PC-3 (cell line): ENCODE measurements around the gene C1QTNF5. TPM values are rescaled to one million over a fixed set of nuclear protein-coding genes. Genes with fewer than 3 reads are reported as not detected.

Experiments
- ATAC-seq: fragments of 200-7000 bp; cut with Tn5 transposase; 2 replicates; pipeline ENCODE4 v1.9.1; 2020; ENCODE audit warnings: mild to moderate bottlenecking, moderate library complexity
- BruUV-seq: library from RNA; stranded (reverse); fragments of 400-500 nt; replicated peaks from 2 replicates; lab custom pipeline; 2021; lab: Mats Ljungman, UMichigan
- CTCF ChIA-PET: fragments of 300-600 bp; sonication (Branson Sonifier 250); formaldehyde crosslinking; loops from one replicate; lab custom pipeline; 2022; ENCODE audit warnings: antibody characterized with exemption; lab: Charles Lee
- POLR2A ChIA-PET: fragments of 300-600 bp; sonication (Branson Sonifier 250); formaldehyde crosslinking; loops from one replicate; lab custom pipeline; 2022; ENCODE audit warnings: antibody characterized with exemption; ENCODE audit not compliant: unreplicated experiment; lab: Charles Lee
- DNase-seq: peaks from one replicate; pipeline ENCODE4 v3.0.0-alpha.2; 2015
- H2AFZ ChIP-seq: fragments of 300-600 bp; sonication (generic); 2 replicates; pipeline ENCODE4 v1.6.0; 2016; ENCODE audit warnings: antibody characterized with exemption, low read length
- H3F3A ChIP-seq: fragments of 300-600 bp; sonication (generic); one replicate; pipeline ENCODE4 v1.6.0; 2017; ENCODE audit warnings: antibody characterized with exemption, low read length, control low read depth, mild to moderate bottlenecking; ENCODE audit not compliant: unreplicated experiment
- H3K27ac ChIP-seq: fragments of 300-600 bp; sonication (generic); 2 replicates; pipeline ENCODE4 v1.5.1; 2016; ENCODE audit warnings: mild to moderate bottlenecking, low read length
- H3K27me3 ChIP-seq: fragments of 300-600 bp; sonication (generic); 2 replicates; pipeline ENCODE4 v1.6.1; 2016; ENCODE audit warnings: low read length, mixed read lengths
- H3K36me3 ChIP-seq: fragments of 300-600 bp; sonication (generic); 2 replicates; pipeline ENCODE4 v1.6.1; 2016; ENCODE audit warnings: low read depth, mixed run types, low read length, mixed read lengths
- H3K4me1 ChIP-seq: fragments of 300-600 bp; sonication (generic); 2 replicates; pipeline ENCODE4 v1.5.1; 2016; ENCODE audit warnings: low read length; ENCODE audit not compliant: insufficient read depth
- H3K4me2 ChIP-seq: fragments of 300-600 bp; sonication (generic); 2 replicates; pipeline ENCODE4 v1.6.0; 2016; ENCODE audit warnings: low read length
- H3K4me3 ChIP-seq: fragments of 300-600 bp; sonication (generic); 2 replicates; pipeline ENCODE4 v1.5.1; 2016; ENCODE audit warnings: mild to moderate bottlenecking, low read length, mixed read lengths
- H3K79me2 ChIP-seq: fragments of 300-600 bp; sonication (generic); 2 replicates; pipeline ENCODE4 v1.6.1; 2017; ENCODE audit warnings: low read length, mixed read lengths
- H3K9ac ChIP-seq: fragments of 300-600 bp; sonication (generic); 2 replicates; pipeline ENCODE4 v1.6.0; 2016; ENCODE audit warnings: mild to moderate bottlenecking, low read length
- H3K9me2 ChIP-seq: fragments of 300-600 bp; sonication (generic); replicated peaks from 2 replicates; pipeline ENCODE4 v1.6.1; 2016; ENCODE audit warnings: mixed run types, low read length, mixed read lengths
- H3K9me3 ChIP-seq: fragments of 300-600 bp; sonication (generic); 2 replicates; pipeline ENCODE4 v1.6.1; 2016; ENCODE audit warnings: low read length, mixed read lengths
- H4K20me1 ChIP-seq: fragments of 300-600 bp; sonication (generic); 2 replicates; pipeline ENCODE4 v1.6.1; 2016; ENCODE audit warnings: low read length, mixed read lengths
- EZH2 ChIP-seq: fragments of 300-600 bp; sonication (generic); IDR thresholded peaks from one replicate; pipeline ENCODE4 v1.6.1; 2017; ENCODE audit warnings: antibody characterized with exemption, mild to moderate bottlenecking, low read length; ENCODE audit not compliant: unreplicated experiment
- EZH2phosphoT487 ChIP-seq: fragments of 300-600 bp; sonication (generic); IDR thresholded peaks from 2 replicates; pipeline ENCODE4 v1.6.1; 2018; ENCODE audit warnings: mild to moderate bottlenecking, antibody characterized with exemption, low read length, borderline replicate concordance
- intact Hi-C: fragments of 100-400 bp; cut with micrococcal nuclease; formaldehyde crosslinking; loops from 2 replicates; pipeline ENCODE4 v1.9.0; 2023
- total RNA-seq: library from RNA; depleted of rRNA; stranded (reverse); fragments of >200 nt; gene quantifications from 2 replicates; pipeline ENCODE4 v1.2.3, GENCODE V29; 2014
- TF ChIP-seq, protein P1 (sequence below): fragments of 300-600 bp; sonication (generic); conservative IDR thresholded peaks from 2 replicates; pipeline ENCODE4 v1.5.1; 2017; ENCODE audit warnings: antibody characterized with exemption, low read depth, mild to moderate bottlenecking, low read length

The C1QTNF5 gene
- total RNA-seq, 1 experiment from 2014 or later: 2.0 TPM

DNA sequence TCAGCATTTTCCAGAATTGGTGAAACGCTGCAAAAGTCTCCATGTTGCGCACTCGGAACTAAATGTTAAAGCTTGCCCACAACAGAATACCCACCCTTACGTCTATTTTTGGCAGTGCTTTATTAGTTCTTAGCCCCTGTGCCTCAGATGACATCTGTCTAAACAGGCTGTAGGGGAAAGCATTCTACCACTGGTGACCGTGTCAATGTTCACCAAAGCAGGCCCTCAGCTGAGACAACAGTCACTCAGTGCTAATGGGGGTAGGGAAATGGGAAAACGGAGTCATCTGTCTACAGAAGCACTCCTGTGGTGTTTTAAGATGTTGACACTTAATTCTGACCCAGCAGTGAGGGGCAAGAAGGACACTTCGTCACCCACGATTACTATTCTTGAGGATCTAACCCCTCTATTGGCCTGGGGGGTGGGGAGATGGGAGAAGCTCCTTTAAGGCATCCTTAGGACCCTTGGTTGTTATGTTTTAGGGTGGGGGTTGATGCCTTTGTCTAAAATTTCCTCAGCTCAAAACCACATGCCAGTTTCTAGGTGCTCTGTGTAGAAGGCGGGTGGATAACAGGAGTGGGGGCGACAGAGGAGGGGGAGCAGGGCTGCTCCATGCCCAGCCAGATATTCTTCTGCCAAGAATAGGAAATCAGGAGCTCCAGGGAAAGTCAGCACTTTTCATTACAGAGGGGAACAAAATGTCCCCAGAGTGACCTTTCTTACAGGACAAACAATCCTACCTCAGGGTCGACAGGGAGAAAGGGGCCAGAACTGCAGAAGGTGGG, 21.4 kb upstream of the C1QTNF5 start:
- H3K9me3 ChIP-seq: no peaks in the 10 kb centered on the region
- ChIA-PET CTCF (interaction anchor here (0.7 to 2.5 kb wide), 5 partner anchors 12 to 260 kb away, joined by 3 to 10 read pairs (median 3); no protein-coding TSS in a partner anchor), POLR2A (no interaction called here)
- no peak for DNase-seq
- H3K4me3 ChIP-seq: peak overlapping the region; percentile 35; the same call in 1 of the 2 replicates
- no TSS peak for BruUV-seq
- H2AFZ ChIP-seq: no peak overlapping the region
- no peaks in the 10 kb centered on the region for H3K9me2 ChIP-seq
- no peaks in the 10 kb centered on the region for H3K79me2 ChIP-seq
- intact Hi-C loops: loop anchor here (1.0 to 2.0 kb wide), 2 partner anchors 19 to 112 kb away; partner anchors contain the start of gene USP2
- peak overlapping the region; percentile 74 for H3K27ac ChIP-seq
- H4K20me1 ChIP-seq: no peaks in the 10 kb centered on the region
- H3K9ac ChIP-seq: no peak overlapping the region
- peaks cover 5% of the 10 kb centered on the region for H3F3A ChIP-seq
- H3K4me1 ChIP-seq: peaks cover 36% of the 10 kb centered on the region
- no peak for TF ChIP-seq EZH2phosphoT487
- TF ChIP-seq, protein P1, sequence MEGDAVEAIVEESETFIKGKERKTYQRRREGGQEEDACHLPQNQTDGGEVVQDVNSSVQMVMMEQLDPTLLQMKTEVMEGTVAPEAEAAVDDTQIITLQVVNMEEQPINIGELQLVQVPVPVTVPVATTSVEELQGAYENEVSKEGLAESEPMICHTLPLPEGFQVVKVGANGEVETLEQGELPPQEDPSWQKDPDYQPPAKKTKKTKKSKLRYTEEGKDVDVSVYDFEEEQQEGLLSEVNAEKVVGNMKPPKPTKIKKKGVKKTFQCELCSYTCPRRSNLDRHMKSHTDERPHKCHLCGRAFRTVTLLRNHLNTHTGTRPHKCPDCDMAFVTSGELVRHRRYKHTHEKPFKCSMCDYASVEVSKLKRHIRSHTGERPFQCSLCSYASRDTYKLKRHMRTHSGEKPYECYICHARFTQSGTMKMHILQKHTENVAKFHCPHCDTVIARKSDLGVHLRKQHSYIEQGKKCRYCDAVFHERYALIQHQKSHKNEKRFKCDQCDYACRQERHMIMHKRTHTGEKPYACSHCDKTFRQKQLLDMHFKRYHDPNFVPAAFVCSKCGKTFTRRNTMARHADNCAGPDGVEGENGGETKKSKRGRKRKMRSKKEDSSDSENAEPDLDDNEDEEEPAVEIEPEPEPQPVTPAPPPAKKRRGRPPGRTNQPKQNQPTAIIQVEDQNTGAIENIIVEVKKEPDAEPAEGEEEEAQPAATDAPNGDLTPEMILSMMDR: no peak
- TF ChIP-seq EZH2: no peak
- peak overlapping the region; percentile 54 for H3K4me2 ChIP-seq
- ATAC-seq: no peak
- H3K27me3 ChIP-seq: no peaks in the 10 kb centered on the region
- H3K36me3 ChIP-seq: no peaks in the 10 kb centered on the region

- no peaks in the 10 kb centered on the region for H3K27me3 ChIP-seq
- H3K27ac ChIP-seq: peak overlapping the region; percentile 74
- peak overlapping the region; percentile 16; the same call in 1 of the 2 replicates for H2AFZ ChIP-seq
- ATAC-seq (peak; percentile 89), DNase-seq (peak; percentile 97)
- H3F3A ChIP-seq: peaks cover 5% of the 10 kb centered on the region
- peaks cover 36% of the 10 kb centered on the region for H3K4me1 ChIP-seq
- no peaks in the 10 kb centered on the region for H4K20me1 ChIP-seq
- no peaks in the 10 kb centered on the region for H3K79me2 ChIP-seq
- intact Hi-C loops: loop anchor here (1.0 to 2.0 kb wide), 2 partner anchors 20 to 113 kb away; partner anchors contain the start of gene USP2
- no peaks in the 10 kb centered on the region for H3K9me3 ChIP-seq
- peak overlapping the region; percentile 35; the same call in 1 of the 2 replicates for H3K4me3 ChIP-seq
- ChIA-PET POLR2A (interaction anchor here (0.5 to 0.9 kb wide), 5 partner anchors 44 to 930 kb away, joined by 3 to 17 read pairs (median 4); no protein-coding TSS in a partner anchor), CTCF (interaction anchor here (0.6 to 2.5 kb wide), 8 partner anchors 13 to 368 kb away, joined by 3 to 15 read pairs (median 8); partner anchors contain the start of gene NECTIN1)
- H3K36me3 ChIP-seq: no peaks in the 10 kb centered on the region
- no TSS peak for BruUV-seq
- no peaks in the 10 kb centered on the region for H3K9me2 ChIP-seq
- TF ChIP-seq, protein P1: no peak
- no peak for TF ChIP-seq EZH2phosphoT487
- no peak for TF ChIP-seq EZH2
- H3K4me2 ChIP-seq: peak overlapping the region; percentile 54
- H3K9ac ChIP-seq: no peak overlapping the region
Observed at GRCh38 chr11:119361056-119361787, 20.5 kb upstream of the C1QTNF5 start.
